Activated T-cell treated with anti-CD3 and anti-CD28 coated beads, Interleukin-2, amount 50 U/mL, for 72 hours (primary cell): Measurements from ENCODE around the gene DHX34. TPM values are rescaled to one million over a fixed set of nuclear protein-coding genes. Genes with fewer than 3 reads are reported as not detected.
"Not testable (repeated sequence)": the region's sequence is repeated elsewhere in the genome, so short reads cannot be mapped to it uniquely, and the experiment has no call there.

Experiments
- ATAC-seq, 2 donors: fragments of 150-1000 bp; cut with Tn5 transposase; replicated peaks in 1 of 2; 2 replicates each; pipeline ENCODE4 v1.10.0; 2021; ENCODE audit warnings: moderate library complexity in 2 of 2, mild to moderate bottlenecking in 1 of 2
- DNase-seq, 2 donors: peaks; one replicate each; pipeline ENCODE4 v3.0.0; 2021 to 2022; ENCODE audit warnings: mixed read lengths in 1 of 2
- H3K27ac Mint-ChIP-seq: one replicate; pipeline ENCODE4 v1.8.0; 2022; ENCODE audit warnings: mild to moderate bottlenecking, moderate library complexity, mixed read lengths
- H3K27me3 Mint-ChIP-seq: one replicate; pipeline ENCODE4 v1.8.0; 2022; ENCODE audit warnings: low read depth, mixed read lengths
- H3K36me3 Mint-ChIP-seq, 2 donors: one replicate each; pipeline ENCODE4 v1.8.0; 2022; ENCODE audit warnings: mixed read lengths in 2 of 2, mild to moderate bottlenecking in 1 of 2; ENCODE audit not compliant: insufficient read depth in 2 of 2
- H3K4me1 Mint-ChIP-seq: one replicate; pipeline ENCODE4 v1.8.0; 2022; ENCODE audit warnings: low read depth, mixed read lengths
- H3K4me3 Mint-ChIP-seq, 2 donors: one replicate each; pipeline ENCODE4 v1.8.0; 2022; ENCODE audit warnings: mild to moderate bottlenecking in 2 of 2, mixed read lengths in 2 of 2, moderate library complexity in 2 of 2
- H3K9me3 Mint-ChIP-seq, 2 donors: one replicate each; pipeline ENCODE4 v1.8.0; 2022; ENCODE audit warnings: mixed read lengths in 2 of 2
- total RNA-seq, 2 donors: library from RNA; stranded (reverse); gene quantifications; one replicate each; pipeline ENCODE4 v1.2.3, GENCODE V29; 2022

Gene DHX34
- total RNA-seq, 2 donors from 2014 or later = 9.4 to 11.8 TPM

GRCh38 chr19:47358936-47359335 is 9.8 kb downstream of the DHX34 start:
- Mint-ChIP-seq H3K4me1 (peaks cover 6% of the 10 kb centered on the region), H3K27me3 (no peaks in the 10 kb centered on the region), H3K9me3 (no peaks in the 10 kb centered on the region), H3K27ac (no peak overlapping the region), H3K36me3 (peaks cover 5 to 28% of the 10 kb centered on the region in 2 donors), H3K4me3 (no peak overlapping the region)
- DNase-seq (no peak), ATAC-seq (no peak)

- no peak overlapping the region for H3K4me3 Mint-ChIP-seq
- peaks cover 2 to 27% of the 10 kb centered on the region in 2 donors for H3K36me3 Mint-ChIP-seq
- ATAC-seq = no peak
- no peaks in the 10 kb centered on the region for H3K9me3 Mint-ChIP-seq
- H3K4me1 Mint-ChIP-seq = no peaks in the 10 kb centered on the region
- DNase-seq = no peak
- no peak overlapping the region for H3K27ac Mint-ChIP-seq
- H3K27me3 Mint-ChIP-seq = no peaks in the 10 kb centered on the region
Measured at GRCh38 chr19:47362321-47362720, 13.2 kb downstream of the DHX34 start.

GRCh38 chr19:47363758-47364531 is 14.8 kb downstream of the DHX34 start:
- H3K27ac Mint-ChIP-seq = no peak overlapping the region
- DNase-seq (no peak), ATAC-seq (no peak)
- H3K4me3 Mint-ChIP-seq = no peak overlapping the region
- H3K36me3 Mint-ChIP-seq = peaks cover 0 to 23% of the 10 kb centered on the region in 2 donors
- no peaks in the 10 kb centered on the region for H3K4me1 Mint-ChIP-seq
- no peaks in the 10 kb centered on the region for H3K9me3 Mint-ChIP-seq
- no peaks in the 10 kb centered on the region for H3K27me3 Mint-ChIP-seq

- DNase-seq, ATAC-seq, H3K4me1 Mint-ChIP-seq, H3K9me3 Mint-ChIP-seq, H3K4me3 Mint-ChIP-seq, H3K27ac Mint-ChIP-seq, H3K27me3 Mint-ChIP-seq: not testable (repeated sequence)
- peaks cover 0 to 18% of the 10 kb centered on the region in 2 donors for H3K36me3 Mint-ChIP-seq
Measured at GRCh38 chr19:47365455-47365854, 16.3 kb downstream of the DHX34 start.

- ATAC-seq (no peak), DNase-seq (no peak)
- Mint-ChIP-seq H3K36me3 (peaks cover 0 to 12% of the 10 kb centered on the region in 2 donors), H3K4me1 (no peaks in the 10 kb centered on the region), H3K4me3 (no peak overlapping the region), H3K9me3 (no peaks in the 10 kb centered on the region), H3K27ac (no peak overlapping the region), H3K27me3 (no peaks in the 10 kb centered on the region)
Measured at GRCh38 chr19:47370045-47370611, 21.0 kb downstream of the DHX34 start.

- Mint-ChIP-seq H3K27ac (no peak overlapping the region), H3K36me3 (peaks cover 0 to 8% of the 10 kb centered on the region in 2 donors), H3K4me1 (no peaks in the 10 kb centered on the region), H3K9me3 (no peaks in the 10 kb centered on the region), H3K27me3 (no peaks in the 10 kb centered on the region), H3K4me3 (no peak overlapping the region)
- DNase-seq (no peak), ATAC-seq (no peak)
Measured at GRCh38 chr19:47371261-47371660, 22.1 kb downstream of the DHX34 start.

GRCh38 chr19:47372603-47373002 is 23.5 kb downstream of the DHX34 start:
- Mint-ChIP-seq H3K4me3 (no peak overlapping the region), H3K9me3 (no peaks in the 10 kb centered on the region), H3K36me3 (peaks cover 0 to 2% of the 10 kb centered on the region in 2 donors), H3K27ac (no peak overlapping the region), H3K27me3 (no peaks in the 10 kb centered on the region), H3K4me1 (no peaks in the 10 kb centered on the region)
- ATAC-seq (no peak), DNase-seq (no peak)

- ATAC-seq (no peak), DNase-seq (no peak)
- Mint-ChIP-seq H3K4me3 (no peak overlapping the region), H3K4me1 (no peaks in the 10 kb centered on the region), H3K27ac (no peak overlapping the region), H3K9me3 (no peaks in the 10 kb centered on the region), H3K27me3 (no peaks in the 10 kb centered on the region), H3K36me3 (peaks cover 0 to 2% of the 10 kb centered on the region in 2 donors)
Measured at GRCh38 chr19:47373246-47374240, 24.4 kb downstream of the DHX34 start.

- Mint-ChIP-seq H3K4me1 (no peaks in the 10 kb centered on the region), H3K27me3 (no peaks in the 10 kb centered on the region), H3K27ac (no peak overlapping the region), H3K4me3 (no peak overlapping the region), H3K9me3 (no peaks in the 10 kb centered on the region), H3K36me3 (peaks cover 0 to 1% of the 10 kb centered on the region in 2 donors)
- DNase-seq (no peak), ATAC-seq (no peak)
Measured at GRCh38 chr19:47374876-47375693, 26.0 kb downstream of the DHX34 start.

- no peak overlapping the region for H3K27ac Mint-ChIP-seq
- ATAC-seq (no peak), DNase-seq (no peak)
- no peaks in the 10 kb centered on the region for H3K4me1 Mint-ChIP-seq
- peaks cover 0 to 7% of the 10 kb centered on the region in 2 donors for H3K36me3 Mint-ChIP-seq
- no peak overlapping the region for H3K4me3 Mint-ChIP-seq
- H3K9me3 Mint-ChIP-seq = no peaks in the 10 kb centered on the region
- no peaks in the 10 kb centered on the region for H3K27me3 Mint-ChIP-seq
Measured at GRCh38 chr19:47375694-47376588, 26.8 kb downstream of the DHX34 start.

GRCh38 chr19:47376589-47377144 is 27.6 kb downstream of the DHX34 start:
- Mint-ChIP-seq H3K4me1 (peaks cover 3% of the 10 kb centered on the region), H3K36me3 (peaks cover 4 to 12% of the 10 kb centered on the region in 2 donors)

More at GRCh38 chr19:47376589-47377144, 27.6 kb downstream of the DHX34 start:
- Mint-ChIP-seq H3K27ac (no peak overlapping the region), H3K9me3 (no peaks in the 10 kb centered on the region), H3K4me3 (no peak overlapping the region), H3K27me3 (no peaks in the 10 kb centered on the region)
- DNase-seq (no peak), ATAC-seq (no peak)
